ENCODE results near the gene MAGI1. TPM values are rescaled to one million over a fixed set of nuclear protein-coding genes. Genes with fewer than 3 reads are reported as not detected.

The MAGI1 gene
- polyA plus RNA-seq, 3 donors: not detected

DNA sequence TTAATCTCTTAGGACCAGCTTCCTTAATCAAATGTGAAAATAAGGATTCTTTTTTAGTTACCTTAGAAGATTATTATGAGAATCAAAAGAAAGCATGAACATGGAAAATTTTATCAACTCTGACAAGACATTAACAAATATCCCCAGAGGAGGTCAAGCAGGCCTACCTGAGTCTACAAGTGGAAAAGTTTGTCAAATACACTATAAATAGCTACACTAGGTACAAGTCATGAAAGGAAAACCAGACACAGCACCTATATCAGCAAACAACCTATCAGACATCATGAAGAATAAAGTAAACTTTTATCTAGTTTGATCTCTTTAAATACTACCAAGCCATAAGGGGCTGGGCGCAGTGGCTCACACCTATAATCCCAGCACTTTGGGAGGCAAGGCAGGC, 126.1 kb downstream of the MAGI1 start:
- no peak overlapping the region for H3K4me3 ChIP-seq (replicated peaks in 1 of 3; ENCODE audit: low read depth in 2 of 3, low read length in 3 of 3)
- no peaks in the 10 kb centered on the region for H3K9me3 ChIP-seq (replicated peaks in 1 of 2; ENCODE audit: control insufficient read depth in 1 of 2, insufficient read depth in 1 of 2, low read length in 2 of 2)
- no peaks in the 10 kb centered on the region for H3K79me2 ChIP-seq (ENCODE audit: insufficient read depth, low read length)
- no peaks in the 10 kb centered on the region for H3K4me1 Mint-ChIP-seq
- TF ChIP-seq, protein P1, sequence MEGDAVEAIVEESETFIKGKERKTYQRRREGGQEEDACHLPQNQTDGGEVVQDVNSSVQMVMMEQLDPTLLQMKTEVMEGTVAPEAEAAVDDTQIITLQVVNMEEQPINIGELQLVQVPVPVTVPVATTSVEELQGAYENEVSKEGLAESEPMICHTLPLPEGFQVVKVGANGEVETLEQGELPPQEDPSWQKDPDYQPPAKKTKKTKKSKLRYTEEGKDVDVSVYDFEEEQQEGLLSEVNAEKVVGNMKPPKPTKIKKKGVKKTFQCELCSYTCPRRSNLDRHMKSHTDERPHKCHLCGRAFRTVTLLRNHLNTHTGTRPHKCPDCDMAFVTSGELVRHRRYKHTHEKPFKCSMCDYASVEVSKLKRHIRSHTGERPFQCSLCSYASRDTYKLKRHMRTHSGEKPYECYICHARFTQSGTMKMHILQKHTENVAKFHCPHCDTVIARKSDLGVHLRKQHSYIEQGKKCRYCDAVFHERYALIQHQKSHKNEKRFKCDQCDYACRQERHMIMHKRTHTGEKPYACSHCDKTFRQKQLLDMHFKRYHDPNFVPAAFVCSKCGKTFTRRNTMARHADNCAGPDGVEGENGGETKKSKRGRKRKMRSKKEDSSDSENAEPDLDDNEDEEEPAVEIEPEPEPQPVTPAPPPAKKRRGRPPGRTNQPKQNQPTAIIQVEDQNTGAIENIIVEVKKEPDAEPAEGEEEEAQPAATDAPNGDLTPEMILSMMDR (IDR thresholded peaks at IDR 0.05): no peak
- no peak overlapping the region for H3K9ac ChIP-seq (ENCODE audit: insufficient read depth, low read length, poor library complexity, severe bottlenecking)
- H2AFZ ChIP-seq (ENCODE audit: insufficient read depth, low read depth, low read length, poor library complexity, severe bottlenecking): no peak overlapping the region
- intact Hi-C loops (cut with micrococcal nuclease): no loop called here
- no peaks in the 10 kb centered on the region for H3K4me1 ChIP-seq (ENCODE audit: control insufficient read depth in 1 of 2, insufficient read depth in 2 of 2, low read length in 2 of 2)
- no peaks in the 10 kb centered on the region for H3K36me3 ChIP-seq (replicated peaks in 1 of 2; ENCODE audit: control insufficient read depth in 1 of 2, insufficient read depth in 2 of 2, low read length in 2 of 2)
- no peak overlapping the region for H3K4me2 ChIP-seq (replicated peaks; ENCODE audit: extremely low read depth, low read length, poor library complexity, severe bottlenecking)
- no CpG with 5 or more reads among the region's 1 CpG for WGBS (ENCODE audit: insufficient coverage)
- no peak for DNase-seq
- no peak overlapping the region for H3K27ac ChIP-seq (ENCODE audit: low read depth in 1 of 2, low read length in 2 of 2)
- peaks cover 0 to 4% (median 0%) of the 10 kb centered on the region in 3 donors for H3K27me3 Mint-ChIP-seq (ENCODE audit: low read depth in 3 of 3)
- peaks cover 0 to 3% (median 0%) of the 10 kb centered on the region in 7 donors for H3K9me3 Mint-ChIP-seq
- H3K4me3 Mint-ChIP-seq: no peak overlapping the region
- H3K27me3 ChIP-seq (ENCODE audit: control insufficient read depth in 2 of 2, insufficient read depth in 2 of 2, low read length in 2 of 2): no peaks in the 10 kb centered on the region
- no peaks in the 10 kb centered on the region for H3K36me3 Mint-ChIP-seq
- no peaks in the 10 kb centered on the region for H4K20me1 ChIP-seq (ENCODE audit: insufficient read depth, low read length)
- no peak overlapping the region for H3K27ac Mint-ChIP-seq

DNA sequence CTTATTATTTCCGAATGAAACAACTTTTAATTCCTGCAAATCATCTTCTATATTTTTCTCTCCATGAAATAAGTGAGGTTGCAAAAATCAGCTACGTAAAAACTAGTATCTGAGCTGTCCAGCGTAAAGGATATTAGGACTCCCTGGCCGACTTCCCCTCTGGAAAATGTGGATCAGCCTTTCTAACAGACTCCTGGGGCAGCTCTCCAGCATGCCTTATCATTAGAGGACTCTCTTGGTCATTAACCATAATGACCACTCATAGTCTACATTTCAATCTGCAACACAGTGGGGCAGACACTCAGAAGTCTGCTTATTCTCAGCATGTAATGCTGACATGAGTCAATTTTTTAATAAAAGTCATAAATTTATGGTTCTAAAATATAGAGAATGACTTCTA, 130.1 kb downstream of the MAGI1 start:
- no peaks in the 10 kb centered on the region for H3K36me3 ChIP-seq (replicated peaks in 1 of 2; ENCODE audit: control insufficient read depth in 1 of 2, insufficient read depth in 2 of 2, low read length in 2 of 2)
- H3K4me2 ChIP-seq (replicated peaks; ENCODE audit: extremely low read depth, low read length, poor library complexity, severe bottlenecking): no peak overlapping the region
- H2AFZ ChIP-seq (ENCODE audit: insufficient read depth, low read depth, low read length, poor library complexity, severe bottlenecking): no peak overlapping the region
- H3K27ac ChIP-seq (ENCODE audit: low read depth in 1 of 2, low read length in 2 of 2): no peak overlapping the region
- H3K27me3 ChIP-seq (ENCODE audit: control insufficient read depth in 2 of 2, insufficient read depth in 2 of 2, low read length in 2 of 2): no peaks in the 10 kb centered on the region
- no peaks in the 10 kb centered on the region for H4K20me1 ChIP-seq (ENCODE audit: insufficient read depth, low read length)
- Mint-ChIP-seq H3K9me3 (peaks cover 0 to 4% (median 0%) of the 10 kb centered on the region in 7 donors), H3K36me3 (no peaks in the 10 kb centered on the region), H3K4me3 (no peak overlapping the region), H3K27me3 (ENCODE audit: low read depth in 3 of 3) (peaks cover 0 to 6% (median 0%) of the 10 kb centered on the region in 3 donors), H3K27ac (peak overlapping the region in 1 of 7 donors; percentile 2), H3K4me1 (no peaks in the 10 kb centered on the region)
- WGBS (ENCODE audit: insufficient coverage): 84% methylated on average over 4 of the region's 4 CpGs
- H3K4me1 ChIP-seq (ENCODE audit: control insufficient read depth in 1 of 2, insufficient read depth in 2 of 2, low read length in 2 of 2): no peaks in the 10 kb centered on the region
- H3K9me3 ChIP-seq (replicated peaks in 1 of 2; ENCODE audit: control insufficient read depth in 1 of 2, insufficient read depth in 1 of 2, low read length in 2 of 2): no peaks in the 10 kb centered on the region
- DNase-seq: no peak
- H3K9ac ChIP-seq (ENCODE audit: insufficient read depth, low read length, poor library complexity, severe bottlenecking): no peak overlapping the region
- TF ChIP-seq, protein P1 (IDR thresholded peaks at IDR 0.05): no peak
- H3K79me2 ChIP-seq (ENCODE audit: insufficient read depth, low read length): no peaks in the 10 kb centered on the region
- intact Hi-C loops (cut with micrococcal nuclease): no loop called here
- no peak overlapping the region for H3K4me3 ChIP-seq (replicated peaks in 1 of 3; ENCODE audit: low read depth in 2 of 3, low read length in 3 of 3)

All from CD14-positive monocyte (primary cell).